GM12878 (cell line): ENCODE results near the gene PCYT1B. TPM values are rescaled to one million over a fixed set of nuclear protein-coding genes. Genes with fewer than 3 reads are reported as not detected.

Source experiments
- ATAC-seq: fragments of 200-7000 bp; cut with Tn5 transposase; 3 replicates; pipeline ENCODE4 v1.9.1; 2020; ENCODE audit warnings: mild to moderate bottlenecking, moderate library complexity
- BruUV-seq: library from RNA; stranded (reverse); fragments of 400-500 nt; replicated peaks from 2 replicates; lab custom pipeline; 2021; lab: Mats Ljungman, UMichigan
- CTCF ChIA-PET: fragments of 300-600 bp; sonication (Branson Sonifier 250); formaldehyde crosslinking; extraction: SDS; loops from one replicate; lab custom pipeline; 2021; ENCODE audit warnings: inconsistent platforms; lab: Yijun Ruan, JAX
- POLR2A ChIA-PET: fragments of 350-600 bp; formaldehyde crosslinking; extraction: SDS; loops from one replicate; lab custom pipeline; 2021; ENCODE audit warnings: inconsistent platforms; lab: Charles Lee
- RAD21 ChIA-PET: fragments of 300-600 bp; sonication (Branson Sonifier 250); formaldehyde crosslinking; loops from one replicate; lab custom pipeline; 2023; ENCODE audit warnings: antibody characterized with exemption; ENCODE audit not compliant: unreplicated experiment; lab: Charles Lee
- SMC1A ChIA-PET: fragments of 300-600 bp; sonication (Branson Sonifier 250); formaldehyde crosslinking; loops from one replicate; lab custom pipeline; 2023; ENCODE audit not compliant: unreplicated experiment, uncharacterized antibody; lab: Charles Lee
- DNase-seq: peaks from one replicate; pipeline ENCODE4 v3.0.0-alpha.2; 2011; ENCODE audit warnings: low read depth, low spot score
- FAIRE-seq: peaks from 3 replicates; lab custom pipeline; 2011; peaks lifted over from hg19 to GRCh38; lab: Jason Lieb, UNC
- H2AFZ ChIP-seq: 2 replicates; pipeline ENCODE4 v1.6.0; 2011; ENCODE audit warnings: low read depth, low read length, control low read depth; ENCODE audit not compliant: control insufficient read depth
- H3K27ac ChIP-seq: 2 replicates; pipeline ENCODE4 v1.5.1; 2011; ENCODE audit warnings: control low read depth; ENCODE audit not compliant: control insufficient read depth, insufficient read depth
- H3K27me3 ChIP-seq, 2 experiments: replicated peaks in 1 of 2; 2 replicates each; pipeline versions ENCODE4 v1.6.0 to v1.6.1; 2011; ENCODE audit warnings: low read length in 1 of 2; ENCODE audit not compliant: control insufficient read depth in 2 of 2, insufficient read depth in 2 of 2
- H3K36me3 ChIP-seq, 2 experiments: 2 replicates each; pipeline ENCODE4 v1.5.1; 2011; ENCODE audit warnings: low read length in 1 of 2; ENCODE audit not compliant: control insufficient read depth in 2 of 2, insufficient read depth in 2 of 2
- H3K4me1 ChIP-seq: 2 replicates; pipeline ENCODE4 v1.6.1; 2011; ENCODE audit warnings: mild to moderate bottlenecking, low read length, moderate library complexity, mixed read lengths; ENCODE audit not compliant: control insufficient read depth, insufficient read depth
- H3K4me2 ChIP-seq: 2 replicates; pipeline ENCODE4 v1.6.0; 2011; ENCODE audit warnings: control low read depth; ENCODE audit not compliant: control insufficient read depth, insufficient read depth
- H3K4me3 ChIP-seq: fragments of 200-600 bp; sonication (generic); 2 replicates; pipeline ENCODE4 v1.5.1; 2016
- H3K79me2 ChIP-seq: 2 replicates; pipeline ENCODE4 v1.6.0; 2011; ENCODE audit warnings: low read length; ENCODE audit not compliant: control insufficient read depth, insufficient read depth
- H3K9ac ChIP-seq: 2 replicates; pipeline ENCODE4 v1.8.0; 2011; ENCODE audit warnings: low read length, control low read depth, mixed read lengths; ENCODE audit not compliant: control insufficient read depth, insufficient read depth
- H3K9me3 ChIP-seq: replicated peaks from 3 replicates; pipeline ENCODE4 v1.5.1; 2011; ENCODE audit warnings: mild to moderate bottlenecking, low read length; ENCODE audit not compliant: control insufficient read depth, insufficient read depth
- H4K20me1 ChIP-seq: 2 replicates; pipeline ENCODE4 v1.6.0; 2011; ENCODE audit not compliant: control insufficient read depth, insufficient read depth
- BHLHE40 ChIP-seq, 2 experiments: fragments of 450-650 bp in 1 of 2; IDR thresholded peaks; 2 replicates each; pipeline ENCODE4 v1.6.1; 2011 to 2017; ENCODE audit warnings: low read depth in 2 of 2, borderline replicate concordance in 1 of 2, improper control_type of control experiment in 1 of 2, low read length in 1 of 2, mild to moderate bottlenecking in 1 of 2
- EP300 ChIP-seq, 2 experiments: fragments of 150-350 bp in 1 of 2; IDR thresholded peaks; 2 replicates each; pipeline ENCODE4 v1.6.1; 2011 to 2012; ENCODE audit warnings: low read depth in 2 of 2, low read length in 2 of 2, borderline replicate concordance in 1 of 2, improper control_type of control experiment in 1 of 2, inconsistent platforms in 1 of 2; ENCODE audit not compliant: control insufficient read depth in 1 of 2
- HDGF ChIP-seq: fragments of 450-650 bp; IDR thresholded peaks from 2 replicates; pipeline ENCODE4 v1.6.1; 2016; ENCODE audit warnings: antibody characterized with exemption
- NBN ChIP-seq: fragments of 450-650 bp; IDR thresholded peaks from 2 replicates; pipeline ENCODE4 v1.6.1; 2016
- NR2C1 ChIP-seq: fragments of 450-650 bp; IDR thresholded peaks from 2 replicates; pipeline ENCODE4 v1.6.1; 2017; ENCODE audit warnings: antibody characterized with exemption, mild to moderate bottlenecking, moderate library complexity
- NRF1 ChIP-seq: conservative IDR thresholded peaks from 2 replicates; pipeline ENCODE4 v1.6.1; 2011; ENCODE audit warnings: mild to moderate bottlenecking, low read depth, low read length, improper control_type of control experiment
- POLR2A ChIP-seq: IDR thresholded peaks from 2 replicates; pipeline ENCODE4 v1.6.1; 2011; ENCODE audit warnings: low read depth, mild to moderate bottlenecking, low read length
- POU2F2 ChIP-seq: IDR thresholded peaks from 3 replicates; pipeline ENCODE4 v1.6.1; 2011; ENCODE audit warnings: low read depth, mild to moderate bottlenecking, low read length, borderline replicate concordance
- SIN3A ChIP-seq: IDR thresholded peaks from 2 replicates; pipeline ENCODE4 v1.6.1; 2012; ENCODE audit warnings: low read depth, low read length, improper control_type of control experiment
- SRF ChIP-seq, 2 experiments: IDR thresholded peaks; 2 replicates each; pipeline ENCODE4 v1.6.1; 2011; ENCODE audit warnings: low read depth in 2 of 2, low read length in 2 of 2, mild to moderate bottlenecking in 1 of 2, moderate library complexity in 1 of 2
- TAF1 ChIP-seq: IDR thresholded peaks from 2 replicates; pipeline ENCODE4 v1.6.1; 2011; ENCODE audit warnings: mild to moderate bottlenecking, low read depth, low read length, borderline replicate concordance
- TBL1XR1 ChIP-seq: IDR thresholded peaks from 2 replicates; pipeline ENCODE4 v1.6.1; 2012; ENCODE audit warnings: low read depth, low read length, improper control_type of control experiment
- TCF7 ChIP-seq: IDR thresholded peaks from 2 replicates; pipeline ENCODE4 v1.6.1; 2014; ENCODE audit warnings: antibody characterized with exemption, borderline replicate concordance
- ZSCAN29 ChIP-seq: fragments of 450-650 bp; IDR thresholded peaks from 2 replicates; pipeline ENCODE4 v1.6.1; 2017; ENCODE audit warnings: mild to moderate bottlenecking, moderate library complexity
- WGBS: methylation state at CpG from one replicate; pipeline ENCODE4 v1.1.6; 2016; ENCODE audit warnings: low lambda C conversion rate; ENCODE audit not compliant: insufficient replicate concordance, insufficient coverage; ENCODE audit errors: missing lambda C conversion rate; 5-methylcytosine and 5-hydroxymethylcytosine counted together
- in situ Hi-C: fragments of 300-500 bp; cut with MboI; formaldehyde crosslinking; loops from 9 replicates; pipeline ENCODE4 v1.14.3; 2018; ENCODE audit warnings: mixed read lengths
- intact Hi-C: fragments of 100-400 bp; cut with micrococcal nuclease; formaldehyde crosslinking; loops from one replicate; pipeline ENCODE4 v1.14.2; 2022; ENCODE audit not compliant: unreplicated experiment
- polyA plus RNA-seq, 11 experiments: library from polyadenylated mRNA; depleted of rRNA in 4 of 11; unstranded in 6 of 11; stranded (reverse) in 5 of 11; fragments of >200 nt; fragmentation: Nextera tagmentation in 4 of 11; fragmentation: Illumina TruSeq in 1 of 11; extraction: Ambion mirVana in 4 of 11; extraction: Trizol in 1 of 11; gene quantifications; 1 replicate in 1 of 11; 2 replicates in 10 of 11; pipeline versions ENCODE4 v1.2.1 to v1.2.3, GENCODE V29; 2011 to 2016; ENCODE audit warnings: inconsistent platforms in 2 of 11, missing spikeins in 2 of 11, low read depth in 1 of 11
- total RNA-seq, 4 experiments: library from RNA; depleted of rRNA in 3 of 4; stranded (reverse); fragments of >200 nt in 3 of 4; fragmentation: Illumina TruSeq in 1 of 4; extraction: Trizol in 1 of 4; gene quantifications; 2 replicates each; pipeline versions ENCODE4 v1.2.1 to v1.2.3, GENCODE V29; 2013 to 2021
- TF ChIP-seq, protein P1 (sequence below): fragments of 450-650 bp; IDR thresholded peaks from 2 replicates; pipeline ENCODE4 v1.6.1; 2016; ENCODE audit warnings: mild to moderate bottlenecking
- TF ChIP-seq, protein P2 (sequence below): fragments of 450-650 bp; IDR thresholded peaks from 2 replicates; pipeline ENCODE4 v1.6.1; 2018; ENCODE audit warnings: borderline replicate concordance, mild to moderate bottlenecking; ENCODE audit not compliant: partially characterized antibody

Gene PCYT1B
- total and polyA plus RNA-seq, 10 of the 15 experiments (the other 5 are each of a cell fraction or from before 2014, with no cell fraction given): 0.10 TPM; not detected in 9

DNA sequence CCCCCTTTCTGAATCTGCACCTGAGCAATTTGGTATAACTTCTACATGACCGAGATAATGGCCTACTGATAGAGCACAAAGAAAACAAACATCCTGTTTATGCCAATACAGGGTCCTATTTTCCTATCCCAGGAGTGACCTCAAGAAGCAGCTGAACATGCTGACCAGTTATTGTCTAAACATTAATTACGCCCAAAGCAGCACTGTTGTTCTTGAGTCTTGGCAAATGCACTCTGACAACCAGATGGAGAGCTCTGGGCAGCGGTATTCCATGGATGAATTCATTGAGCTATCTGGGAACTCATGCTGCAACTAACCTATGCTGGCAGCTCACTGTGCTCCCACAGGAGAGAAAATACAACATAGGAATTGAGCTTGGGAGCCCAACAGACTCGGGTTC lies 52.6 kb downstream of the PCYT1B start:
- Histone ChIP-seq H3K4me2 (no peak overlapping the region), H3K27ac (no peak overlapping the region), H3K4me1 (no peaks in the 10 kb centered on the region), H3K27me3 (no peaks in the 10 kb centered on the region), H3K79me2 (no peaks in the 10 kb centered on the region), H3K9me3 (no peaks in the 10 kb centered on the region), H2AFZ (no peak overlapping the region), H3K4me3 (no peak overlapping the region), H4K20me1 (no peaks in the 10 kb centered on the region), H3K9ac (no peak overlapping the region), H3K36me3 (no peaks in the 10 kb centered on the region)
- ChIA-PET CTCF (interaction anchor here (0.6 kb wide), 1 partner anchor 346 kb away, joined by 3 read pairs; no protein-coding TSS in a partner anchor), SMC1A (no interaction called here), POLR2A (no interaction called here), RAD21 (no interaction called here)
- WGBS: 49% methylated on average over 4 of the region's 4 CpGs
- FAIRE-seq (no peak), ATAC-seq (no peak), DNase-seq (no peak)
- in situ Hi-C loops (no loop called here), intact Hi-C loops (no loop called here)
- no peak for TF ChIP-seq SRF (IDR thresholded peaks at IDR 0.05; ENCODE audit: low read depth in 2 of 2, low read length in 2 of 2)
- no peak for TF ChIP-seq TBL1XR1
- TF ChIP-seq NR2C1: no peak
- no peak for TF ChIP-seq BHLHE40 (IDR thresholded peaks at IDR 0.05; ENCODE audit: borderline replicate concordance in 1 of 2, low read depth in 2 of 2, low read length in 1 of 2)
- TF ChIP-seq SIN3A: no peak
- no peak for TF ChIP-seq POLR2A
- BruUV-seq: no TSS peak

DNA sequence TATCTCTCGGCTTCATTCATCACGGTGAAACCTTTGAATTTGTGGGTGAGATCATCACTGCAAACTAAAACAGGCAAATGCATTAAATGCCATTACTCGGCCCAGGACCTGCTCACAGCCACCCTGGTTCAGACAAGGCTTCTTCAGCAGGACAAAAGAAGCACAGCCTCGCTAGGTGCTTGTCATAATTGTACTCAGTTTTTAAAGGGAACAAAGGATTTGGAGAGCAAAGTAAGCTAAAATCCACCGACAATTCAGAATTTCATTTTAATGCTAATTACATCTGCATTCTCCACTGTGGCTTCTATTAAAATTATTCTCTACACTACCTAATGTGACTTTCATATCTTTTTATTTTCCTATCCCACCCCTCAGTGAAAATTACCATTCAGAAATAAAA lies 57.0 kb downstream of the PCYT1B start:
- POLR2A ChIA-PET: interaction anchor here (0.6 kb wide), 1 partner anchor 189 kb away, joined by 4 read pairs; no protein-coding TSS in a partner anchor
- TF ChIP-seq HDGF (no peak), TCF7 (no peak), NRF1 (no peak), NBN (no peak), TAF1 (no peak), POU2F2 (no peak), TBL1XR1 (no peak), ZSCAN29 (no peak), SIN3A (no peak), EP300 (IDR thresholded peaks at IDR 0.05; ENCODE audit: borderline replicate concordance in 1 of 2, control insufficient read depth in 1 of 2, low read depth in 2 of 2, low read length in 2 of 2) (no peak), NR2C1 (no peak)
- TF ChIP-seq, protein P1, sequence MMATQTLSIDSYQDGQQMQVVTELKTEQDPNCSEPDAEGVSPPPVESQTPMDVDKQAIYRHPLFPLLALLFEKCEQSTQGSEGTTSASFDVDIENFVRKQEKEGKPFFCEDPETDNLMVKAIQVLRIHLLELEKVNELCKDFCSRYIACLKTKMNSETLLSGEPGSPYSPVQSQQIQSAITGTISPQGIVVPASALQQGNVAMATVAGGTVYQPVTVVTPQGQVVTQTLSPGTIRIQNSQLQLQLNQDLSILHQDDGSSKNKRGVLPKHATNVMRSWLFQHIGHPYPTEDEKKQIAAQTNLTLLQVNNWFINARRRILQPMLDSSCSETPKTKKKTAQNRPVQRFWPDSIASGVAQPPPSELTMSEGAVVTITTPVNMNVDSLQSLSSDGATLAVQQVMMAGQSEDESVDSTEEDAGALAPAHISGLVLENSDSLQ: no peak
- TF ChIP-seq, protein P2, sequence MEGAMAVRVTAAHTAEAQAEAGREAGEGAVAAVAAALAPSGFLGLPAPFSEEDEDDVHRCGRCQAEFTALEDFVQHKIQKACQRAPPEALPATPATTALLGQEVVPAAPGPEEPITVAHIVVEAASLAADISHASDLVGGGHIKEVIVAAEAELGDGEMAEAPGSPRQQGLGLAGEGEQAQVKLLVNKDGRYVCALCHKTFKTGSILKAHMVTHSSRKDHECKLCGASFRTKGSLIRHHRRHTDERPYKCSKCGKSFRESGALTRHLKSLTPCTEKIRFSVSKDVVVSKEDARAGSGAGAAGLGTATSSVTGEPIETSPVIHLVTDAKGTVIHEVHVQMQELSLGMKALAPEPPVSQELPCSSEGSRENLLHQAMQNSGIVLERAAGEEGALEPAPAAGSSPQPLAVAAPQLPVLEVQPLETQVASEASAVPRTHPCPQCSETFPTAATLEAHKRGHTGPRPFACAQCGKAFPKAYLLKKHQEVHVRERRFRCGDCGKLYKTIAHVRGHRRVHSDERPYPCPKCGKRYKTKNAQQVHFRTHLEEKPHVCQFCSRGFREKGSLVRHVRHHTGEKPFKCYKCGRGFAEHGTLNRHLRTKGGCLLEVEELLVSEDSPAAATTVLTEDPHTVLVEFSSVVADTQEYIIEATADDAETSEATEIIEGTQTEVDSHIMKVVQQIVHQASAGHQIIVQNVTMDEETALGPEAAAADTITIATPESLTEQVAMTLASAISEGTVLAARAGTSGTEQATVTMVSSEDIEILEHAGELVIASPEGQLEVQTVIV: no peak

More for the DNA sequence above, 57.0 kb downstream of the PCYT1B start:
- BruUV-seq: no TSS peak
- no peak overlapping the region for H3K9ac ChIP-seq
- ATAC-seq (no peak), DNase-seq (no peak), FAIRE-seq (no peak)
- no peaks in the 10 kb centered on the region for H3K27me3 ChIP-seq
- H3K36me3 ChIP-seq: no peaks in the 10 kb centered on the region
- RAD21 ChIA-PET: no interaction called here
- H3K4me3 ChIP-seq: no peak overlapping the region
- no peak overlapping the region for H3K27ac ChIP-seq
- no peaks in the 10 kb centered on the region for H4K20me1 ChIP-seq
- in situ Hi-C loops: no loop called here
- H3K9me3 ChIP-seq: no peaks in the 10 kb centered on the region
- no peak overlapping the region for H3K4me2 ChIP-seq
- 63% methylated on average over 5 of the region's 5 CpGs for WGBS
- H2AFZ ChIP-seq: no peak overlapping the region
- CTCF ChIA-PET: no interaction called here
- no peaks in the 10 kb centered on the region for H3K79me2 ChIP-seq
- intact Hi-C loops: no loop called here
- no peaks in the 10 kb centered on the region for H3K4me1 ChIP-seq
- SMC1A ChIA-PET: no interaction called here
